ENCODE data around the gene NLGN1.

DNA sequence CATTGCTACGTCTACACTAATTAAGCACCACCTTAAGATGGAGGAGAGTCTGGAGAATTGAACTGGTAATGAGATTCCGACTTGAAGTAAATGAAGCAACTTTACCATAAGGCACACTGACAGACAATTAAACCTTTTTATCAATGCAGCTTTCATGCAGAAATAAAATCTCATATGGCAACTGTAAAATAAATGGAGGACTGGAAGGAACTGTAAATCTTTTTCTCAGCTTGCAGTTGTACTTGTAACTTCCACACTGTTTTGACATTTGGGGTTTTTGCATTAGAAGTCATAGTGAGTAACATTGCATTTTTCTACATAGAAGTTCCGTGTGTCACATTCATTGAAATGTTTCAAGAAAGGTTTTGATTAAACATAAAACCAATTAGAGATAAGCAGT lies 705.3 kb downstream of the NLGN1 start:
- TF ChIP-seq, protein P1, sequence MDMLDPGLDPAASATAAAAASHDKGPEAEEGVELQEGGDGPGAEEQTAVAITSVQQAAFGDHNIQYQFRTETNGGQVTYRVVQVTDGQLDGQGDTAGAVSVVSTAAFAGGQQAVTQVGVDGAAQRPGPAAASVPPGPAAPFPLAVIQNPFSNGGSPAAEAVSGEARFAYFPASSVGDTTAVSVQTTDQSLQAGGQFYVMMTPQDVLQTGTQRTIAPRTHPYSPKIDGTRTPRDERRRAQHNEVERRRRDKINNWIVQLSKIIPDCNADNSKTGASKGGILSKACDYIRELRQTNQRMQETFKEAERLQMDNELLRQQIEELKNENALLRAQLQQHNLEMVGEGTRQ (CRISPR knock-in tag; IDR thresholded peaks at IDR 0.05), result no peak
- TF ChIP-seq, protein P2, sequence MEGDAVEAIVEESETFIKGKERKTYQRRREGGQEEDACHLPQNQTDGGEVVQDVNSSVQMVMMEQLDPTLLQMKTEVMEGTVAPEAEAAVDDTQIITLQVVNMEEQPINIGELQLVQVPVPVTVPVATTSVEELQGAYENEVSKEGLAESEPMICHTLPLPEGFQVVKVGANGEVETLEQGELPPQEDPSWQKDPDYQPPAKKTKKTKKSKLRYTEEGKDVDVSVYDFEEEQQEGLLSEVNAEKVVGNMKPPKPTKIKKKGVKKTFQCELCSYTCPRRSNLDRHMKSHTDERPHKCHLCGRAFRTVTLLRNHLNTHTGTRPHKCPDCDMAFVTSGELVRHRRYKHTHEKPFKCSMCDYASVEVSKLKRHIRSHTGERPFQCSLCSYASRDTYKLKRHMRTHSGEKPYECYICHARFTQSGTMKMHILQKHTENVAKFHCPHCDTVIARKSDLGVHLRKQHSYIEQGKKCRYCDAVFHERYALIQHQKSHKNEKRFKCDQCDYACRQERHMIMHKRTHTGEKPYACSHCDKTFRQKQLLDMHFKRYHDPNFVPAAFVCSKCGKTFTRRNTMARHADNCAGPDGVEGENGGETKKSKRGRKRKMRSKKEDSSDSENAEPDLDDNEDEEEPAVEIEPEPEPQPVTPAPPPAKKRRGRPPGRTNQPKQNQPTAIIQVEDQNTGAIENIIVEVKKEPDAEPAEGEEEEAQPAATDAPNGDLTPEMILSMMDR (IDR thresholded peaks at IDR 0.05 in 2 of 3, conservative IDR thresholded peaks at IDR 0.05 in 1 of 3; ENCODE audit: insufficient read depth in 2 of 3, low read depth in 1 of 3, low read length in 3 of 3), result no peak
- TF ChIP-seq YY1 (IDR thresholded peaks at IDR 0.05; ENCODE audit: borderline replicate concordance in 1 of 3, control insufficient read depth in 1 of 3, extremely low read depth in 1 of 3, insufficient read depth in 3 of 3, insufficient read length in 1 of 3, insufficient replicate concordance in 2 of 3, low read depth in 1 of 3, low read length in 2 of 3) (no peak), FOXM1 (IDR thresholded peaks at IDR 0.05; ENCODE audit: low read depth) (no peak), FOXM1 (CRISPR knock-in tag; IDR thresholded peaks at IDR 0.05; ENCODE audit: low read depth) (no peak), ATF1 (CRISPR knock-in tag; IDR thresholded peaks at IDR 0.05) (no peak), ATF1 (tag; IDR thresholded peaks at IDR 0.05) (no peak), SREBF2 (CRISPR knock-in tag; IDR thresholded peaks at IDR 0.05) (no peak), ZNF174 (CRISPR knock-in tag; IDR thresholded peaks at IDR 0.05) (no peak), POLR2A (conservative IDR thresholded peaks at IDR 0.05) (no peak), E2F4 (CRISPR knock-in tag; IDR thresholded peaks at IDR 0.05; ENCODE audit: low read depth) (no peak), RBM22 (IDR thresholded peaks at IDR 0.05; ENCODE audit: low read depth, low read length, poor library complexity, severe bottlenecking) (no peak), RNF219 (CRISPR knock-in tag; IDR thresholded peaks at IDR 0.05) (no peak), KAT2B (IDR thresholded peaks at IDR 0.05; ENCODE audit: low read depth, low read length) (no peak), MYNN (IDR thresholded peaks at IDR 0.05) (no peak), MYNN (CRISPR knock-in tag; IDR thresholded peaks at IDR 0.05) (no peak)
- TF ChIP-seq, protein P3, sequence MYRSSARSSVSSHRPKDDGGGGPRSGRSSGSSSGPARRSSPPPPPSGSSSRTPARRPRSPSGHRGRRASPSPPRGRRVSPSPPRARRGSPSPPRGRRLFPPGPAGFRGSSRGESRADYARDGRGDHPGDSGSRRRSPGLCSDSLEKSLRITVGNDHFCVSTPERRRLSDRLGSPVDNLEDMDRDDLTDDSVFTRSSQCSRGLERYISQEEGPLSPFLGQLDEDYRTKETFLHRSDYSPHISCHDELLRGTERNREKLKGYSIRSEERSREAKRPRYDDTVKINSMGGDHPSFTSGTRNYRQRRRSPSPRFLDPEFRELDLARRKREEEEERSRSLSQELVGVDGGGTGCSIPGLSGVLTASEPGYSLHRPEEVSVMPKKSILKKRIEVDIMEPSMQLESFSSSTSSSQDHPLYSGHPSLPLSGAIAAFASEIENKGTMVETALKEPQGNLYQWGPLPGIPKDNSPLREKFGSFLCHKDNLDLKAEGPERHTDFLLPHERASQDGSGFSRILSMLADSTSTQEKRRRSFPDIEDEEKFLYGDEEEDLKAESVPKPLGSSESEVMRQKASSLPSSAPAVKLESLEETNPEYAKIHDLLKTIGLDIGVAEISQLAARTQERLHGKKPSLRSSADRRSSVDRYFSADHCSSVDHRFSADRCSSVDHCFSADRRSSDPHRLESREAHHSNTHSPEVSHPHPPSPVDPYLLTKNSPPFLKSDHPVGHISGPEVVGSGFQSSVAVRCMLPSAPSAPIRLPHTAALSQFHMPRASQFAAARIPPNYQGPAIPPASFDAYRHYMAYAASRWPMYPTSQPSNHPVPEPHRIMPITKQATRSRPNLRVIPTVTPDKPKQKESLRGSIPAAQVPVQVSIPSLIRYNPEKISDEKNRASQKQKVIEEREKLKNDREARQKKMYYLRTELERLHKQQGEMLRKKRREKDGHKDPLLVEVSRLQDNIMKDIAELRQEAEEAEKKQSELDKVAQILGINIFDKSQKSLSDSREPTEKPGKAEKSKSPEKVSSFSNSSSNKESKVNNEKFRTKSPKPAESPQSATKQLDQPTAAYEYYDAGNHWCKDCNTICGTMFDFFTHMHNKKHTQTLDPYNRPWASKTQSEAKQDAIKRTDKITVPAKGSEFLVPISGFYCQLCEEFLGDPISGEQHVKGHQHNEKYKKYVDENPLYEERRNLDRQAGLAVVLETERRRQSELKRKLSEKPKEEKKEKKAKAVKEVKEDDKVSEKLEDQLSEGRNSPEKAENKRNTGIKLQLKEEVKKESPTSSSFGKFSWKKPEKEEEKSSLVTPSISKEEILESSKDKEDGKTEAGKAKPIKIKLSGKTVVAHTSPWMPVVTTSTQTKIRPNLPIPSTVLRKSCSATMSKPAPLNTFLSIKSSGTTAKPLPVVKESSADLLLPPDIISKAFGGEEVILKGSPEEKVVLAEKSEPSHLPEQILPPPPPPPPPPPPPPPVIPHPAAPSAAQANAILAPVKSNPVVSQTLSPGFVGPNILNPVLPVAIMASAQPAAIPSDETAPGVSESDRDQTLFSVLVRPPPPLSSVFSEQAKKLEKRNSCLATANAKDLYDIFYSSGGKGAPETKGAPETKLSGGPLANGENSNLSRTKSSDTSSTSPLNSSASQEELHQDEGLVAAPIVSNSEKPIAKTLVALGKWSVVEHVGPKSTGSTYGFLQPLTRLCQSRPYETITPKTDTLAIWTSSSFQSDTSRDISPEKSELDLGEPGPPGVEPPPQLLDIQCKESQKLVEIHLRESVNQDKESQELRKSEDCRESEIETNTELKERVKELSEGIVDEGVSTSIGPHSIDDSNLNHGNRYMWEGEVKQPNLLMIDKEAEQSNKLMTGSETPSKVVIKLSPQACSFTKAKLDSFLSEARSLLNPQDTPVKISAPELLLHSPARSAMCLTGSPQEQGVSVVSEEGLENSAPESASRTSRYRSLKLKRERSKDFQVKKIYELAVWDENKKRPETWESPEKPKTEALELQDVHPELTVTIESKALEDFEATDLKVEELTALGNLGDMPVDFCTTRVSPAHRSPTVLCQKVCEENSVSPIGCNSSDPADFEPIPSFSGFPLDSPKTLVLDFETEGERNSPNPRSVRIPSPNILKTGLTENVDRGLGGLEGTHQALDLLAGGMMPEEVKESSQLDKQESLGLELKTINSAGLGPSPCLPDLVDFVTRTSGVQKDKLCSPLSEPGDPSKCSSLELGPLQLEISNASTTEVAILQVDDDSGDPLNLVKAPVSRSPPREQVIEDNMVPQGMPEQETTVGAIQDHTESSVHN (IDR thresholded peaks at IDR 0.05; ENCODE audit: borderline replicate concordance in 1 of 2, low read depth in 1 of 2), result no peak
